Activated CD8-positive, alpha-beta memory T cell treated with anti-CD3 and anti-CD28 coated beads, Interleukin-2, amount 50 U/mL, for 24 hours (primary cell): ENCODE measurements around the gene RIPPLY3.
"Not testable (repeated sequence)": the region's sequence is repeated elsewhere in the genome, so short reads cannot be mapped to it uniquely, and the experiment has no call there.

Experiments
- DNase-seq: peaks from one replicate; pipeline ENCODE4 v3.0.0-alpha.2; 2020; ENCODE audit errors: extremely low read depth

The RIPPLY3 gene

GRCh38 chr21:36981049-36981391 lies 25.5 kb upstream of the RIPPLY3 start:
- no peak for DNase-seq

GRCh38 chr21:36981977-36982700 lies 24.4 kb upstream of the RIPPLY3 start:
- DNase-seq = no peak

- no peak for DNase-seq
Observed at GRCh38 chr21:36985751-36986594, 20.5 kb upstream of the RIPPLY3 start.

DNA sequence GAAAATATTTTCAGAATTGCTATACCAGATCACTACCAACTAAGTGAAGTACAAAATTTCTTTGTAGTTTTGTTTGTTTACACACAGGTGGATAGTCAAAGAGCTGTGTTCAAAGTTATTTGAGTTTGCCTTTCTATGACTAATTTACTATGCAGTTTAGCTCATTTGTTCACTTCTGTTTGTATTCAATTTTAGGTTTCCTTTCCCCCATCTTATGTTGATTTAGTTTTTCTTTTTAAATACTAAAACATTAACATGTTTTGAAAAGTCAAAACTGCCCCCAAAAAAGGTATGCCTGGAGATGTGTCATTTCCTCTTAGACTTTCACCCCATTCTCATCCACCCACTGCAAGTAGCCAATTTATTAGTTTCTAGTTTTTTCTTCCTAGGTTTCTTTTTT lies 18.7 kb upstream of the RIPPLY3 start:
- no peak for DNase-seq

GRCh38 chr21:36988536-36988935 lies 18.0 kb upstream of the RIPPLY3 start:
- DNase-seq = no peak

- not testable (repeated sequence) for DNase-seq
Observed at GRCh38 chr21:36989199-36989698, 17.3 kb upstream of the RIPPLY3 start.

DNA sequence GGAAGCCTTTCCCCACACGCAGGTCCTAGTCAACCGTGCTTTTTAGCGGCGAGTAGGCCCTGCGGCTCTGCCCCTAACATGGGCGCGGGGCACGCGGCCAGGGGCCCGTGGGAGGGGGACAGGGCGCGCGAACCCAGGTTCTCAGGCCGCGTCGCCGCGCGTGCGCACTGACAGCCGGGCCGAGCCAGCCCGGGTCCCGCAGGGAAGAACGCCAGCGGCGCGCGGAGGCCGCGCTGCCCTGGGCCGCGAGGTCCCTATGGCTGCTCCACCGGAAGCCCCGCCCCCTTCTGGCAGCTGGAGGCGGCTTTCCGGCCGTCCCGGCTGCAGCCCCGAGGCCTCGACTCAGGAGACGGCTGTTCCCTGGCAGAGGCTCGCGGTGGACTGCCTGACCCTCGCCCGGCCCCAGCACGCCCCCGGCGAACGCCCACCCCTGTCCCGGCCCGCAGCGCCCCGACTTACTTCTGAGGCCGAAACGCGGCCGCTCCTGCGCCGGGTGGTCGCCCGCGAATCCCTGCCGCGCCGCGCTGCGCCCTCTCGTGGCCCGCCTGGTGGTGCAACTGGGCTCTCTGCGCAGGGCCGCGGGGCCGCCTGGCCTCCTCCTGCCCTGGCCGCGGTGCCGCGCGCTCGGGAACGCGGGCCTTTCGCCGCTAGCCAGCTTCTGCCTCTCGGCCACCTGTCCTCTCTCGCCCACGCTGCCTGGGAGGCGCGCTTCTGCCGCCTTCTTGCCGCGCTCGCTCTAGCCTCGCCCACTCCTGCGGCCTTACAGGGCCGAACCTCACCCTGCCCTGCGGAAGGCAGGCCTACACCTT lies 16.6 kb upstream of the RIPPLY3 start:
- peak; percentile 70 for DNase-seq

DNA sequence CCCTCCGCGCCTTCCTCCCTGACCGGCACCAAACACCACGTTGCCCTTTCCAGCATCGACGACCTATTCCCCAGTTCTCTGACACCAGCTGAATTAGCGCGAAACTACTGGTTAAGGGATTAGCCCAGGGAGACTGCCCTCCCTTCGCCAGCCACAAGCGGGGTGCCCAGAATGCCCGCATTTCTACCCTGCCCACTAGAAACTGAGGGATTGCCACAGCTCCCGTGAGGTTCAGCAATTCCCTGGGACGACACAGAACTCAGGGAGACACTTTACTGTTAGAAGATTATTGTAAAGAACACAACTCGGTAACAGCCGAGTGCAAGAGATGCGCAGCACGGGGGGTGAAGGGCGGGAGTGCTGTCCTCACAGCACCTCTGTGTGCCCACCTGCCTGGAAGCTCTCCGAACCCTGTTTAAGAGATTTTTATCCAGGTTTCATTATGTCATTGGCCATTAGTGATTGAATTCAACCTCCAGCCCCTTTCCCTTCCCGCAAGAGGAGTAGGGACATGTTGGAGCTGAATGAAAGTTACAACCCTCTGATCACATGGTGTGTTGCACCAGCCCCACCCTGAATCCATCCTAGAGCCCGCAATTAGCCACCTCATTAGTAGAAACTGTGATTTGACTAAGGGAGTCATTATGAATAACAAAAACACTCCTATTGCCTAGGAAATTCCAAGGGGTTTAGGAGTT lies 15.8 kb upstream of the RIPPLY3 start:
- DNase-seq = no peak

DNA sequence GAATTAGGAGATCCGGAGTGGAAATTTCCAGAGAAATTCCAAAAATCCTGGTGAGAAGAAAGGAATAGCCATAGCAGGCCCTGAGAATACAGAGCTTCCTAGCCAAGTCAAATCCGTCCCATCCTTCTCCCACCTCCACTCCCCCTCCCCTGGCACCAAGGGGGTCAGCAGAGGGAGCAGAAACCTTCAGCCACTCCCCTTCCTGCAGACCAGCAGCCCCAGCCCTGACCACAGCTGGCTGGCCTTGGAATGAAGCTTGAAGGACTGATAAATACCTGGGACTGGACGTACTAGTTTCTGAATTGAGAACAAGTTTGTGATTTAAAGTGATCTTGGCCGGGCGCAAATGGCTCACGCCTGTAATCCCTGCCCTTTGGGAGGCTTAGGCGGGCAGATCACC lies 13.8 kb upstream of the RIPPLY3 start:
- no peak for DNase-seq

GRCh38 chr21:36994501-36995158 lies 11.9 kb upstream of the RIPPLY3 start:
- DNase-seq = no peak

DNA sequence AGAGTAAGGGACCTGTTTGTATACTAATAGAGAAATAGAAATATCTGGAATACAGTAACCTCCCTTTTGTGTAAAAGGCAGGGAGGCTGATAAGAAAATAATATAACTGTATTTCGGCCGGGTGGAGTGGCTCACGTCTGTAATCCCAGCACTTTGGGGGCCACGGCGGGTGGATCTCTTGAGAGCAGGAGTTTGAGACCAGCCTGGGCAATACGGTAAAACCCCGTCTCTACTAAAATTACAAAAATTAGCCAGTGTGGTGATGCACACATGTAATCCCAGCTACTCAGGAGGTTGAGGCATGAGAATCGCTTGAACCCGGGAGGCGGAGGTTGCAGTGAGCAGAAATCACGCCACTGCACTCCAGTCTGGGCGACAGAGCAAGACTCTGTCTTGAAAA lies 11.2 kb upstream of the RIPPLY3 start:
- not testable (repeated sequence) for DNase-seq

GRCh38 chr21:36999131-36999898 lies 7.2 kb upstream of the RIPPLY3 start:
- no peak for DNase-seq

- DNase-seq = no peak
Observed at GRCh38 chr21:37000381-37000780, 6.1 kb upstream of the RIPPLY3 start.

DNA sequence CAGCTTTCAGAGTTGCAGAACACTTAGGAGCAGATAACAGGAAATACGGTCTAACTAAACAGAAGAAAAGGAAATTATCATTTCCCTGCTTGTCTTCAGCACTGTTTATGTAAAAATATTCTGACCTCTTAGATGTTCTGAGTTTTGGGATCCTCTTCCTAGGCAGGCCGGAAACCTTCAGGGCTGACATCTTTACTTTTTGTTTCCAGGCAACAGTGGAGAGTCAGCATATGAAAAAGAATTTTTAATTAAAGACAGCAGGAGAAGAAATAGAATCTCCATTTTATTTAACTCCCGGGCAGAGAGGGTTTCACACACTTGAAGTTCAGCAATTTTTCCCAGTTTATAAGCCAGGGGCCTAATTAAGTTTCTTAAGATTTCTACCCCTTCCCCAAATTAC lies 5.1 kb upstream of the RIPPLY3 start:
- DNase-seq = no peak

GRCh38 chr21:37002851-37003250 lies 3.7 kb upstream of the RIPPLY3 start:
- not testable (repeated sequence) for DNase-seq

DNA sequence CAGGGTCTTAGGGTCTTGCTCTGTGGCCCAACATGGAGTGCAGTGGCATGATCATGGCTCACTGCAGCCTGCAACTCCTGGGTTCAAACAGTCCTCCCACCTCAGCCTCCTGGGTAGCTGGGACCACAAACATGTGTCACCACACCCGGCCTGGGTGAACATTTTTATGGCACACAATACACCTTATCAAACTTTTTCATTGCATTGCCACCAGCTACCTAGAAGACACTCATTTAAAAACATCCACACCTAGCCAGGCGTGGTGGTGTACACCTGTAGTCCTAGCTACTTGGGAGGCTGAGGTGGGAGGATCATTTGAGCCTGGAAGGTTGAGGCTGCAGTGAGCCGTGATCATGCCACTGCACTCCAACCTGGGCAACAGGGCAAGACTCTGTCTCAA lies 2.6 kb upstream of the RIPPLY3 start:
- not testable (repeated sequence) for DNase-seq

- DNase-seq = no peak
Observed at GRCh38 chr21:37005548-37006485, 685 bp upstream of the RIPPLY3 start.

- DNase-seq = no peak
Observed at GRCh38 chr21:37008724-37009123, 2.2 kb downstream of the RIPPLY3 start.

DNA sequence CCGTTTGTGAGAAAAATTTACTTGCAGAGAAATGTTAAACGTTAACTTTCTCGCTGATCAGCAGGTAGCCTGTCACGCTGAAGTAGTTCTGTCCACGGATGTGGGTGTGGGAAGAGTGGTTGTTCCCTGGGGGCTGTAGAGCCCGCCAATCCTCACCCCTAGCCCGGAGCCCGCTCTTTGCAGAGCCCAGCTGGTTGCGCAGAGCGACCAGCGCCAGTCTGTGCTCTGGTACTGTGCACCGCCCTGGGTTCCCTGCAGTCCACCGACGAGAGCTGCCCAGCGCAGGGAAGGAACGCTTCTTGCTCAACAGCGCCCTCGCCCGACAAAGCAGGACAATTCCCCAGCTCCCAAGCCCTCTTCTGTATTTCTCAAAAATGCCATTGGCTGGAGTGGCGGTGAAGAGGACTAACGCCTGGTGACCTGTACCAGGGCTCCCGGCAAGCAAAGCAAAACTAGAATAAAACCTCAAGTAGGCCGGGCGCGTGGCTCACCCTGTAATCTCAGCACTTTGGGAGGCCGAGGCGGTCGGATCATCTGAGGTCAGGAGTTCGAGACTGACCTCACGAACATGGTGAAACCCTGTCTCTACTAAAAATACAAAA lies 3.3 kb downstream of the RIPPLY3 start:
- DNase-seq = peak; percentile 49
